ENCODE results near the gene RAC2. TPM values are rescaled to one million over a fixed set of nuclear protein-coding genes. Genes with fewer than 3 reads are reported as not detected.
A peak's percentile ranks its signal among the peaks of the same experiment; 100 is the strongest.
"Not testable (repeated sequence)": the region's sequence is repeated elsewhere in the genome, so short reads cannot be mapped to it uniquely, and the experiment has no call there.

Gene RAC2
- total RNA-seq, 1 donor from 2014 or later, result 46.4 TPM

DNA sequence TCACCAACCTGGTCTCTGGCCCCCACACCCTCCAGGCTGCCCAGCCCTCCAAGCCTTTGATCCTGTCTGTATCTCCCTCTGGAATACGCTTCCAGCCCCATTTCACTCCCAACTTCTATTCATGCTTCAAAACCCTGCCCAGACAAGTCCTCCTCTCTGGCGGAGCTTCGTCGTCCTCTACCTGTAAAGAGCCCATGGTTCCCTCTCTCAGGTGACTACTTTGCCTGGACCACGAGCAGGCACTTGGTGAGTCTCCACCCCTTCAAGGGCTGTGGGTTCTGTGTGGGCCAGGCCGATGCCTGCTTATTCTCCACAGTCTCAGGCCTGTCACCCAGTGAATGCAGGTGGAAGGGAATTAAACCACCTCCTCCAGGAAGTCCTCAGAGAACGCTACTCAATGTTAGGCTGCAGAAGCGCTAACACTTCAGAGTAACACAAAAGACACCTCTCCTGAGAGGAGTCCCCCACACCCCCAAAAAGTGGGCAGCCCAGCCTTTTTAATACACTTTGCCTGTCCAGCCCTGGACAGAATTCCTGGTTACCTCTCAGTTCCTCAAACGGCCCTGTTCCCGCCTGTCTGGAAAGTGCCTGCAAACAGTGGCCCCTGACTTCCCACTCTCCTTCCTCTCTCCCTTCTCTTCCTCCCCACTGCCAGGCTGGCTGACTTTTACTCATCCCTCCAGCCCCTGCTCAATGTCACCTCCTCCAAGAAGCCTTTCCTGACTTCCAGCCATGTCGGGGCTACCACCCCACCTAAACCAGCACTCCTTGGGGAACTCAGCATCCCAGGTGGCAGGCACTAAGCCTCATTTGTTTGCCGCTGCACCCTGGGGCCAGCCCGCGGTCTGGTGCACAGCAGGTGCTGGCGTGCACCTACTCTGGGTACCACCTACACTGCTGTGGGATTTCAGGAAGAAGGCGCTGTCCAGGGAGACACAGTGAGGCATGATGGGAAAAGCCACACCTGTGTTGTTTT, 9.0 kb downstream of the RAC2 start:
- DNase-seq (ENCODE audit: low spot score), result no peak

DNA sequence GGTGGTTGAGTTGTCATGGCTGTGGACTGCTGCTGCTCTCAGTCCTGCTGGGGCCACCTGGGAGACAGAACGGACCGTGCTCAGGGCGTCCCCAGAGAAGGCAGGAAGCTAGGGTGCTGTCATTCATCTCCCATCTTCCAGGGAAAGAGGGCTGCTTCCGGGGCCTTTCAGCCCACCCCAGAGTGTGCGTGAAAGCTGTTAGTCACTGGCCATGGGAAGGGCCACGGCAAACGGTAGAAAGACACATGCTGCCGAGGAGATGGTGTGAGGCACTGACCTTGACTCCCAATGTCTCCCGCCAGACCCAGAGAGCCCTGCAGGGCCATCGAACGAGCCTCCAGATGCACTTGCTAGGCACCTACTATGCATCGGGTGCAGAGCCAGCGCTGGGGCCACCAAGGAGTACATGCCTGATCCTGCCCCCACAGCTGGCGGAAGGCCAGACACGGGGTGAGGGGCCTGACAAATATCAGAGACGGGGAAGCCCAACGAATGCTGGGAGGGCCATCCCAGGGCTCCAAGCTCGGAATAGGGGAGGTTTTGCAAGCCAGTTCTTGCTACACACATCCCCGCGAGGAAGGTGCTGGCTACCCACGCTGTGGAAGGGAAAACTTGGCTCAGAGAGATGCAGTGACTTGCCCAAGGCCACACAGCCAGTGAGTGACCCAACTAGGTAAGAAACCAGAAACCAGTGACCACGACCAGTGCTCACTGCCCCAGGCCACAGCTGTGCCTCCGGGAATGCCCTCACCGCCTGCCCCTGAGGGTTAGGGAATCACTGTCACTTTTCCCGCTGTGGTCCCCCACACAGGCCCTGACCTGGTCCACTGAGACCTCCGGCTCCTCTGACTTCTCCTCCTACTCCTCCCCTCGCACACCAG, 10.1 kb downstream of the RAC2 start:
- no peak for DNase-seq (ENCODE audit: low spot score)

DNA sequence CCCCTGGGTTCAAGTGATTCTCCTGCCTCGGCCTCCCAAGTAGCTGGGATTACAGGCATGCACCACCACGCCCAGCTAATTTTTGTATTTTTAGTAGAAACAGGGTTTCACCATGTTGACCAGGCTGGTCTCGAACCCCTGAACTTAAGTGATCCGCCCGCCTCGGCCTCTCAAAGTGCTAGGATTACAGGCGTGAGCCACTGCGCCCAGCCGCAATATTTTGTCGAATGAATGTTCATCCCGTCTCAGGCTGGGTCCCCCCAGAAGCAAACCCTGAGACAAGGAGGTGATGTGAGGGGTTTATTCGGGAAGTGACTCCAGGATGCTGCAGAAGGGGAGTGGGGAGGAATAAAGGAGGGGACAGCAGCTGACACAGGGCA, 10.7 kb downstream of the RAC2 start:
- DNase-seq (ENCODE audit: low spot score), result not testable (repeated sequence)

DNA sequence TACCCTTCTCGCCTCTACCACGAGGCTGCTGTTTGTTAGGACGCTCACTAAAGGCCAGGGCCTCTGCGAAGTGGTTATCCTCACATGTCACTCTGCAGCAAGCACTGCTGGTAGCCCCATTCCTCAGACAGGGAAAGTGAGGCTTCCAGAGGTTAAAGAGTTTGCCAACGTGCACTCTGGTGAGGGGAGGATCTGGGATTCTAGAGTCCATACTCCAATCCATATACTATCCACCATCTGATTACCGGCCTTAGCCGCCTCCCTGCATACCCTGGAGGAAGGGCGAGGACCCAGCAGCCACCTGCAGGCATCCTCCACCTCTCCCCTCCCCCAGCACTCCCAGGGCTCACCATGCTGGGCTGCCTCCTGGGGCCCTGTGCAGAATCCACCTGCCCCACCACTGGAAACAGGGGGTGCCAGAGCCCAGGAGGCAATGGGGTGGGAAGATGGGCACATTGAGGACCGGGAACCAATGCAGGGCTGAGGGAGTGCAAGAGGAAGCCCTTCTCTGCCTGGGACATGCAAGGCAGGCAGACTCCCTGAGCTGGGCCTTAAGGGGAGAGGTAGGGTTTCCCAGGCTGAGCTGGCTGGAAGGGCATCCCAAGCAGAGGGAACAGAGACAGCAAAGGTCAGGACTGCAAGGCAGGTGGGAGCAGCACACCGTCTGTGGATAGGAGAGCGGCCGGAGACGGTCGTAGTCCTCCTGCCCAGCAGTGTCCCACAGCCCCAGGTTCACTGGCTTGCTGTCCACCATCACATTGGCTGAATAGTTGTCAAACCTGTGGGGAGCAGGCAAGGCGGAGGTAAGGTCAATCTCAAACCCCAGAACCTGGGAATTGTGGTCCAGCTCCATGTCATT, 11.7 kb downstream of the RAC2 start:
- no peak for DNase-seq (ENCODE audit: low spot score)

DNA sequence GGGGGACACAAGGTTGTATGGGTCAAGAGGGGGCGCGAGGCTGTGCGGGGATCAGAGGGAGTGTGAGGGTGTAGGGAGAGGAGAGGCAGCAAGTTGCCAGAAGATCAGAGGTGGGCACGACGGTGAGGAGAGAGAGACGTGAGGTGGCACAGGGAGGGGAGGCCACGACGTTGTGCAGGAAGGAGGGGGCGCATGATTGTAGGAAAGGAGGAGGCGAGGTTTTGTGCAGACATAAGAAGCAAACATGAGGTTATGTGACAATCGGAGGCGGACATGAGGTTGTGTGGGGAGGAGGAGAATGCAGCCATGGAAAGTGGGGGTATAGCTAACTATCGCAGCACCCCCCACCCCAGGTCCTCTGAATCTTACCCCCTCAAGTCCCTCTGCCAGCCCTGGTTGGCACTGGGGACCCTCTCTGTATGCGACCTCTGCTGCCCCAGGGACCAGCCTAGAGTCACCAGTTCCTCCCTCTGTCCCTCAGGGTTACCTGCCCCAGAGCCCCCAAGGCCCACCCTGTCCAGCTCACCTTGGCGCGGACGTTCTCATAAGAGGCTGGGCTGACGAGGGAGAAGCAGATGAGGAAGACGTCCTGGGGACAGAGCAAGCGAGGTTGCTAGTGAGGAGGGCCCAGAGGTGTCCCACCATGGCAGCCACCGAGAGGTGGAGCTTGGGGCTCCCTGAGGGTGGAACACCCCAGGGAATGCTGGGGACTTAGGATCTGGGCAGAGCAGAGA, 12.5 kb downstream of the RAC2 start:
- no peak for DNase-seq (ENCODE audit: low spot score)

DNA sequence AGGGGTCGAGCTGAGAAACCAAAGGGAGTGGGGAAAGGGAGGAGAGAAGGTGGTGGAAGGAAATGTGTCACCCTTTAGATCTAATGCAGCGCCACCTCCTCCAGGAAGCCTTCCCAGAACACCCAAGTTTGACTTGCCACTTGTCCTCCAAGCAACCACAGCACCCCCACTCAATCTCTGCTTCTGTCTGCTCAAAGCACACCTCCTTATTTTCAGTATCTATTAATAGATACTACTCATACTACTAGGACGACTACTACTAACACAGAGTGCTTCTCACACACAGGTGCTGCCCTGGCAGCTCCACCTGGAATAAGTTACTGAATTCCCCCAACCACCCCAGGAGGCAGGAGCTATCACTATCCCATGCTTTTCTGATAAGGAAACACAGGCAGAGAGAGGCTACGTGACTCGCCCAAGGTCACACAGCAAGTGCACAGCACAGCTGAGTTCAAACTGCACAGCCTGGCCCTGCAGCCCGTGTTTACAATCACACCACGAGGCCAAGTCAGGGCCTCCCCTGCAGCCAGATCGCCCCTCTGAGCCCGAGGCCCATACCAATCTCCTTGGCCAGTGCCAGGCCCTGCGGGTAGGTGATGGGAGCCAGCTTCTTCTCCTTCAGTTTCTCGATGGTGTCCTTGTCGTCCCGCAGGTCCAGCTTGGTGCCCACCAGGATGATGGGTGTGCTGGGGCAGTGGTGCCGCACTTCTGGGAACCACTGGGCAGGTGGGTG, 13.2 kb downstream of the RAC2 start:
- DNase-seq (ENCODE audit: low spot score), result no peak

DNA sequence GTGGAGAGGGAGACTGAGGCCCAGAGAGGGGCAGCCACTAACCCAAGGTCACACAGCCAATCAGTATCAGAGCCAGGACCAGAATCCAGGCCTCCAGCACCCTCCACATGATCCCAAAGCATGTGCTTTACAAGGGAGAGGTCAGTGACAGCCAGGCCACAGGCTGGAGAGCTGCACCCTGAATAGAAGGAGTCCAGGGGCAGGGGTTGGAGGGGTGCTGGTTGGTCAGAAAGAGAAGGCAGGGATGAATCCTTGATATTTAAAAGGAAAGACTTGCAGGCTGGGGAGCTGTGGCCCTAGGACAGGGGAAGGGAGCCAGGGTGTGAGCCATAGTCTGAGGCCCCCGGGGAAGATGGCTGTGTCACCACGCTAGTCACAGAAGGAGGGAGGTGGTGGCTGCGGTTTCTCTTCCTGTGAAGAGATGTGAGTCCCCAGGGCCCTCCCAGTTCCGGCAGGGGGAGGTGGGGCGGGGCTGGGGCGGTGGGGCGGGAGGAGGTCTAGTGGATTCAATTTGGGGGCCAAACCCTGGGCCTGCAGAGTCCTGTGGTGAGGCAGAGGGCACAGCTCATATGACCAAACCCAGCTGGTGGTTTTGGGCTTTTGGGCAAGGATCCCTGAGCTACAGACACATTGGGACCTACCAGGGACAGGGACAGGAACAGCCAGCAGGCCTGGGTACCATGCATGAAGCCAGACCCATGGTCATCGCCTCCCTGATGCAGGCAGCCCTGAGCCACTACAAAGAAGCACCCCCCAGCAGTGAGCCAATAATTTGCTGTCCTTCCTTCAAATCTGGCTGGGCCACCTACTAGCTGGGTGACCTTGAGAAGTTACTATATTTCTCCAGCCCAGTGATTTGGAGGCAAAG, 14.0 kb downstream of the RAC2 start:
- peak; percentile 50 for DNase-seq (ENCODE audit: low spot score)

DNA sequence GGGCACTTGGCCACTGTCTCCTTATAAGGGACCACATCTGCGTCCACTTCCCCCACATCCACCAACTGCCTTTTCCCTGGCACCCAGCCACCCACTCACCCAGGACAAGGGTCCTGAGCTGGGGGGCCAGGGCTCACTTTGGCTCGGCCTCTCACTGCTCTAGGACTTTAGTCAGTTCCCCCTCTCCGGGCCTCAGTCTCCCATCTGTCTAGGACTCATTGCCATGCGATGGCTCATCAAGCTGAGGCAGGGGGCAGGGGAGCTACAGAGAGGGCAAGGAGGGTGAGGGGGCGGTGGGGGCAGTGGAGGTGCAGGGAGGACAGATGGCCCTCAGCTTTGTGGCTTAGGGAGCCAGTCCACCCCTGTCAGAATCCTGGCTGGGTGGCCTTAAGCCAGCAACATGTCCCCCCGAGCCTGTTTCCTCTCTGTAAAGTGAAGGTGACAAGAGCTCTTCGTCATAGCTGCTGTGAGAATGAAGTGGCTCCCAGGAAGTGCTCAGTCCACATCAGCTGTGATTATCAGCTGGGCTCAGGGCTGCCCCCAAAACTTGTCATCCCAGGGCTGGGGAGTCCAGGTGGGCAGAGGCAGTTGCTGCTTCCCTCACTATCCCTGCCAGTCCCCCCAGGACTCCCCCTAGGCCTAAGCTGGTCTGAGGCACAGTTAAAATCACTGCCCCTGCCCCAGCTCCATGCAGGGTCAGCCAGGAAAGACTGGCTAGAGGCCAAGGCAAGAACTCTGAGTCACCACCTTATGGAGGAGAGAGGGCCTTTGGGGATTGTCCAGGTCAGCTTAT, 14.9 kb downstream of the RAC2 start:
- DNase-seq (ENCODE audit: low spot score), result no peak

DNA sequence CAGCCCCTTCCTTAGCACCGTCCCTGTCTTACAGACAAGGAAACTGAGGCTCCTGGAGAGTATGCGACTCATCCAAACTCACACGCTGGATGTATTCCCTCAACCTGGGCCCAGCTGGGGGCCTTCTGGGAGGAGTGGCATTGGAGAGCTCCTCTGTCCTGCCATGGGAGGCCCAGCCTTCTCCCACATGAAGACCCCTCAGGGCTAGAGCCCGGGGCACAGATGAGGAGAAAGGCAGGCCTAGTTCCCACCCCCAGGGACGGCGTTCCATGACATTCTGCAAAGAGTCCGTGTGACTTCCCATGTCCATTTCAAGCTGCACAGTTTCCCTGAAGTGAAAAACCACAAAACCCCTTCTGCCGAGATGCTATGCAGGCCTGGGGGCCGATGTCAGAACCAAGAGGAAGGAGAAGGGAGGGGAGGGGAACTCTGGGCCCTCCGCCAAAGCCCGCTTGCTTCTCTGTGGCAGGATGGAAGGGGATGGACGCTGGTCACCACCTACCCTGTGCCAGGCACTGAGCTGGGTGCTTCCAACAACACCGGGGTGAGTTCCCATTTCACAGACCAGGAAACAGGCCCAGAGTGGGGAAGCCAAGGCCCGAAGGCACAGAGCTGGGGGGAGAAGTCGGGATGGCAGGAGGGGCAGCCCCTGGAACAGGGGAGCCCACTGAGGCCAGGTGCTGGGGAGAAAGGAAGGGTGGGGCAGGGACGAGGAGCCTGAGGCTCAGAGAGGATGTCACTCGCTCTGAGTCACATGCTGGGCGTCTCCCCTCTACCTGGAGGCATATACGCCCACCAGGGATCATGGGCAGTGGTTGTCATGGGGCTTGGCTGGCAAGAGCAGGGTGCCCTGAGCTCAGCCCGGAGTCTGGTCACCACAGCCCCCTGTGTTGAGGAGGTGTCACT, 15.7 kb downstream of the RAC2 start:
- no peak for DNase-seq (ENCODE audit: low spot score)

DNA sequence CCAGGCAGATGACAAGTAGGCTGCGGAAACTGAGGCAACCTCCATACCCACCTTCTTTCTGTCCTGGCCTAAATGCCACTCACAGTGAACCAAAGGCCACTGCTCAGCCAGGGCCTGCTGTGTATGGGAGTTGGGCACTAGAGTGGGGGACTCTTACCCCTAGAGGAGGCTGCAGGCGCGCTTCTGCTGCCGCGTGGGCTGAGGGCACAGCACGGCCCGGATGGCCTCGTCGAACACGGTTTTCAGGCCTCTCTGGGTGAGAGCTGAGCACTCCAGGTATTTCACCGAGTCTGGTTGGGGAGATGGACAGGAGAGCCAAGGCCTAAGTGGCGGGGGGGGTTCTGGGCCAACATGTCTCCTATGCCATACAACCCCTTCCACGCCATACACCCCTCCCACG, 17.6 kb downstream of the RAC2 start:
- no peak for DNase-seq (ENCODE audit: low spot score)

DNA sequence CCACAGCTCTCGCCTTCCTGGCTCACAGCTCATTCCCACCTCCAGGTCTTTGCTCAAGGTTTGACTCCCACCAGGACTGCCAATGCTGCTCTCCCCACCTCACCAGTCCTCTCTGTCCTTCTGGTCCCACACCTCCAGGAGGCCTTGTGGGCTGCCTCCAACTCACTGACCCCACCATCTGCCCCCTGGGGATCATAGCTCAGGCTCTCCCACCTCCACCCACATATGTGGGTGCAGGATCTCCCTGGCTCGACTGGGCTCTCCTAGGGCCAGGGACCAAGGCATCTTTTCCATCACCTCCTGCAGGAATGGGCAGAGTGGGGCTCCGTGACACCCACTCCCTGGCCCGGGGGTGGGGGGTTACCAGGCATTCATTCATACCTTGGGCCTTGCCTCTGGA, 18.0 kb downstream of the RAC2 start:
- no peak for DNase-seq (ENCODE audit: low spot score)

DNA sequence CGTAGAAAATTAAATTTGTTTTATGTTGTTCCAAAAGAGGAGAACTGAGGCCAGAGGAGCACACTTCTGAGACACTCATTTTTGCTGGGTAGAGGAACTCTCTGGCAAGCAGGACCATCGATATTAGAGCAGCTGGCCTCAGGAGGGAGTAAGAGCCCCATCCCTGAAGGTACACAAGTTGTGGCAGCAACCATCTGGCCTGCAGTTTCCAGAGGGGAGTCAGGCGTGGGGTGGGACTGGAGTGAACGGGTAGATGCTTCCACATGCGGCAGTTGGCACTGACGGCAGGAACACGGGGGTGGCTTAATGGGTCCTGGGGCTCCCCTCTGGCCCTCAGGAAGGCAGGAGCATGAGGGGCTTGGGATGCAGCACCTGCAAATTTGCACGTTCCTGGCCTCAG, 18.6 kb downstream of the RAC2 start:
- DNase-seq (ENCODE audit: low spot score), result no peak

DNA sequence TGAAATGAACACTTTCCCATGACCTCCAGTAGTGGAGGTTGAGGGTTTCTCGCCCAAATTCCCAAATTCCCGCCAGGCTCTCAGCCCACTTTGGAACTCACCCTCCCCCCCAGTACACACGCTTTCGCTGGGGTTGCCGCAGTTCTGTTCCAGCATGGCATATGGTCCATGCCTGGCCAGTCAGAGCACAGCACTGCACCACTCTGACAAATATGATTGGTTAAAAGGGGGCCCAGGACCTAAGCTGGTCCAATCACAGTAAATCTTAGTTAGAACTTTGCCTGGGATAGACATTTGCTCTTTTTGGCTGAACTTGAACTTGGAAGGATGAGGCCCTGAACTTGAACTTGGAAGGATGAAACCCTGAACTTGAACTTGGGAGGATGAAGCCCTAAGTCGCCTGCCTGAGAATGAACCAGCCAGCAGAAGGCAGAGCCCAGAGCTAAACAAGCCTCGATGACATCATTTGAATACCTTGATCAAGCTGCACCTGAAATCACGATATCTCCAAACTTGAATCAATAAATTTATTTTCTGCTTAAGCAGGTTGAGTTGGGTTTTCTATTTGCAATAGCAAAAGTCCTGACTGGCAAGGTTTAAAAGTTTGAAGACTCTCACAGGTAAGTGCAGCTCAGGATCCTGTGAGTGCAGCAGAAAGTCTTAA, 19.2 kb downstream of the RAC2 start:
- no peak for DNase-seq (ENCODE audit: low spot score)

DNA sequence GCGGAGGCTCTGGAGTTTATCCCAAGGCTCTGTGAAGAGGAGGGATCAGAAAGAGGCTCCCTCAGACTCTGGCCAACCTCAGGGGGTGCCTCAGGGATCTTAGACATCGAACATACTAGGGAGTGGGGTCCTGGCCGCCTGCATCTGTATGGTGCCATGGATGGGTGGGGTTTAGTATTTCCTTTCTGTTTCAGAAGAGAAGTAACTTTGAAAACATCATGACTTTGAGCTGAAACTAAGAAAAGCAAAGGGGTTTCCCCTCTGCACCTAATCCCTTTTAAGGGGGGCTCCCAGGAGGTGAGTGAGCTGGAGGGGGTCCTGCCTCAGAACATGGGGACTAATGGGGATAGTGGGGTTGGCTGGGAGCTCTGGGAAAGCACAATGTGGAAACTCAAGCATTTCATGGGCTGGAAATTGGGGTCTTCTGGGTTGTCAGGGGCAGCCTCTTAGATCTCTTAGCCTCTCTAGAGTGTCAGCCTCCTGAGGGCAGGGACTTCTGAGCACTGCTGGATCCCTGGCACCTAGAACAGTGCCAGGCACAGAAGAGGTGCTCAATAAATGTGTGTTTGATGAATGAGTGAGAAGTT, 20.0 kb downstream of the RAC2 start:
- no peak for DNase-seq (ENCODE audit: low spot score)

DNA sequence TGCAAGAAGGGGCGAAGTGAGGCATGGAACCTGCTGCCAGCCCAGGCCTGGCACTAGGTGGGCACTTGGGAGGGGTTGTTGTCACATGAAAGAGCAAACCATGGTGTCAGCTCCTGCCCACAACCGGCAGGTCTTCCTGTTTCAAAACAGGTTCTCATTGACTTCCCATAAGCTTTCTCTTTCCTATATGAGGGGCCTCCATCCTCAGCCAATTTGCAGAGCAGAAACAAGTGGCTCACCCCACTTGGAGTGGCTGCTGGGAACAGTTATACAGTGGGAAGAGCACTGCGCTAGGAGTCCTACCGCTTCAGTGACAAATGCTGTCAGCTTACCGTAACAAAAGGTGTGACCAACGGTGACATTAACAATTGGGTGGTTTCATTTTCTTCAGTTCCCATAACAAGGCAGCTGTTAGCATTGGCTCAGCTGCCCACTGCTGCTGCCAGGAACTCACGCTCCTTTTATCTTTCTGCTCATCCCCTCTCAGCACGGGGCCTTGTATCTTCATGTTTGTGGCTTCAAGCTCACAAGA, 21.6 kb downstream of the RAC2 start:
- DNase-seq (ENCODE audit: low spot score), result no peak

Data from mucosa of gallbladder (tissue), 1 donor.